ENCODE data around the gene FN1.
A peak's percentile ranks its signal among the peaks of the same experiment; 100 is the strongest.

The FN1 gene

GRCh38 chr2:215435870-215436704 lies at the start of gene FN1:
Gene FN1, minus strand, starts transcription at chr2:215436068. Its CDS starts 266 bp downstream, at chr2:215435802.
- DNase-seq (ENCODE audit: low spot score), result peak; percentile 40

- no peak for DNase-seq (ENCODE audit: low spot score)
These were observed 49.2 kb upstream of the FN1 start for GRCh38 chr2:215485032-215485431.

GRCh38 chr2:215484570-215484969 lies 48.7 kb upstream of the FN1 start:
- DNase-seq (ENCODE audit: low spot score), result no peak

- DNase-seq (ENCODE audit: low spot score), result no peak
These were observed 47.6 kb upstream of the FN1 start for GRCh38 chr2:215483431-215483830.

GRCh38 chr2:215479536-215480240 lies 43.8 kb upstream of the FN1 start:
- DNase-seq (ENCODE audit: low spot score), result no peak

- DNase-seq (ENCODE audit: low spot score), result no peak
These were observed 43.3 kb upstream of the FN1 start for GRCh38 chr2:215479121-215479520.

- no peak for DNase-seq (ENCODE audit: low spot score)
These were observed 40.6 kb upstream of the FN1 start for GRCh38 chr2:215476424-215476823.

GRCh38 chr2:215466097-215466909 lies 30.4 kb upstream of the FN1 start:
- DNase-seq (ENCODE audit: low spot score), result no peak

GRCh38 chr2:215465256-215465655 lies 29.4 kb upstream of the FN1 start:
- DNase-seq (ENCODE audit: low spot score), result no peak

GRCh38 chr2:215461836-215462532 lies 26.1 kb upstream of the FN1 start:
- DNase-seq (ENCODE audit: low spot score), result no peak

DNA sequence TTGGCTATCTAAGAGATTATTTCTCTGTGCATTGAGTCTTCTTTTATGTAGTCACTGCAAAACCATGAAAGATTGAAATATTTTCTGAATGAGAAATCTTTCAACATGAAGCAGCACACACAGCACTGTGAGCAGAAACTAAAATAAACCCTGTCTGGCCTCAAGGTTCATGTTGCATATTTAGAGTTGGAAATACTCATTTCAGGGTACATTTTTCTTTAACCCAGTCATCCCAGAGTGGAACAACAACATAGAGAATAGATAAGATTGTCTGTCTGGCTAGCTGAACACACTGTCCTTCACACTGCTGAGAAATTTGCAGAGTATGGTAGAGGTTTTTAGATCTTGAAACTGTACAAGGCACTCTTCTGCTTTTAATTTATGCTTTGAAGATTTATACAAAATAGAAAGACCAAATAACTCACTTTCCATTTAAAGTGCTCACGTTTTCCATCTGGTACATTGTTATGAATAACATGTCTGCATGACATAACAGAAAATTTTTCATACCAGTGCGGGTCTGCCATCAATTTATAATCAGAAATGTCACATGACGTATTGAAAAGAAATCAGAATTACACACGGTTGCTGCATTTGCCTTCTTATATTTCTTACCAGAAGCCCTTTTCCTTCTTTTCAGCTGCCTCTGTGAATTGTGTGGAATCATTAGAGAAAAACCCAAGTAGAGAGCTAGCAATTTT lies 25.0 kb upstream of the FN1 start:
- no peak for DNase-seq (ENCODE audit: low spot score)

DNA sequence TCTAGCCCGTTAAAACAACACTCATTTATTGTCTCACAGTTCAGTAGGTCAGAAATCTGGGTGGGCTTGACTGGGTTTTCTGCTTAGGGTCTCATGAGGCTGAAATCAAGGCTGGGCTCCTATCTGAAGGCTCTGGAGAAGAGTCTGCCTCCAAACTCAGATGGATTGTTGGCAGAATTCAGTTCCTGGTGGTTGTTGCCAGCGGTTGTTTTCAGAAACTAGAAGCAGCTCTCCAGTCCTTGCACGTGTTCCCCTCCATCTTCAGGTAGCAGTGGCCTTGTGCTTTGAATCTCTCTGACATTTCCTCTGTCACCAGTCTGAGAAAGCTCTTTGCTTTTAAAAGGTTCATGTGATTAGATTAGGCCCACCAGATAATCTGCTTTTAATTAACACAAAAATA lies 20.1 kb upstream of the FN1 start:
- DNase-seq (ENCODE audit: low spot score), result no peak

GRCh38 chr2:215454519-215455246 lies 18.8 kb upstream of the FN1 start:
- peak; percentile 36 for DNase-seq (ENCODE audit: low spot score)

- no peak for DNase-seq (ENCODE audit: low spot score)
These were observed 16.9 kb upstream of the FN1 start for GRCh38 chr2:215452725-215453124.

DNA sequence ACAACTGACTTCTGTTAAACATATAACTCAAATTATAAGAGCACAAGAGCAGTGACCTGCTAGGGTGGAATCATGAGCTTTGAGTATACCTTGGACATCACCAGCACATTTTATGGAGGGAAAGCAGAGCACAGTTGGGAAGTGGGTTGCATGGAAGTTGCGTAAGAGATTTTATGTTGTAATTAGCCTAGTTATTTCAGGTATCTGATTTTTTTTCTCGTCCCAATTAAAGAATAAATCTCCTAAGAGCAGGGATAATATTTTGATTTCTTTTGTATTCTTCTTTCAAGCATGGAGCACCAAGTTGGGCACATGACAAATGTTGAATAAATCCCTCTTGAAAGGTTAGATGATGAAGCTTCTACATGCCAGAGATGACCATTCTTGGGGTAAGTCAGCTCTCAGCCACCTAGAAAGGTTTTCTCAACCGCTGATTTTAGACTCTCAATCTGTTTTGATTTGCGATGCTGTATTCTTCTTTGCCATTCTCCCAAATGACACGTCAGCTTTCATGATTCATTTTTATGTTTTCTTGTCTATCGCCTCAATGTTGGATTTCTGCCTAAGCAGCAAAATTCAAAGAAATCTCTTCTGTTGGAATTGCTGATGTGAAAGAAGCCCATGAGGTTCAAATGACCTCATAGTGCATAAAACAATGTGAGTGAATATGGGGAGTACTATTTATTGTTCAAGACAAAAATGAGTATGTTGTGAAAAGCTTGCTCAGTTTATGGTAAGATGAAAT lies 15.3 kb upstream of the FN1 start:
- no peak for DNase-seq (ENCODE audit: low spot score)

DNA sequence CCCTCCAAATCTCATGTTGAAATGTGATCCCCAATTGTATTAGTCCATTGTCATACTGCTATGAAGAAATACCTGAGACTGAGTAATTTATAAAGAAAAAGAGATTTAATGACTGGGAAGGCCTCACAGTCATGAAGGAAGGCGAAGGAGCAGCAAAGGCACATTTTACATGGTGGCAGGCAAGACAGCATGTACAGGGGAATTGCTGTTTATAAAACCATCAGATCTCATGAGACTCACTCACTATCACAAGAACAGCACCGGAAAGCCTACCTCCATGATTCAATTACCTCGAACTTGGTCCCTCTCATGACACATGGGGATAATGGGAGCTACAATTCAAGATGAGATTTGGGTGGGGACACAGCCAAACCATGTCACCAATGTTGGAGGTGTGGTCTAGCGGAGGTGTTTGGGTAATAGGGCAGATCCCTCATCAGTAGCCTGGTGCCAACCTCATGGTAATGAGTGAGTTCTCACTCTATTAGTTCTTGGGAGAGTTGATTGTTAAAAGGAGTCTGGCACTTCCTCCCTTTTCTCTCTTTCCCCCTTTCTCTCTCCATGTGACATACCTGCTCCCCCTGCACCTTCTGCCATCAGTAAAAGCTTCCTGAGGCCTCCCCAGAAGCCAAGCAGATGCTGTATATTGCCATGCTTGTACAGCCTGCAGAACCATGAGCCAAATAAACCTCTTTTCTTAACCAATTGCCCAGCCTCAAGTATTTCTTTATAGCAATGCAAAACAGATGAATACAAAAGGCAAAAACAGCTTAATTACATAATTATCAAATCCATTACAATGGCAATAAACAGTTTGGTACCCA lies 14.5 kb upstream of the FN1 start:
- DNase-seq (ENCODE audit: low spot score), result no peak

DNA sequence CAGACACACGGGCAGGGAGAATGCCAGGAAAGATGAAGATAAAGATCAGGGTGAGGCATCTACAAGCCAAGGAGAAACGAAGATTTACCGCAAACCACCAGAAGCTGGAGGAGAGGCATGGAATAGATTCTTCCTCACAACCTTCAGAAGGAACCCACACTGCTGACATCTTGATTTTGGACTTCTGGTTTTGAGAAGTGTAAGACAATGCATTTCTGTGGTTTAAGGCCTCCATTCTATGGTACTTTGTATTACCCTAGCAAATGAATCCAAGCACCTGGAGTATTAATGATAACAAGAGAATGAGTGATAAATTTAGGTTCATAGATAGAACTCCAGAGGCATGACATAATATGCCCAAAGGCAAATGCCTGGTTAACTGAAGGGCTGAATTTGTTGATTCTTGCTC lies 11.8 kb upstream of the FN1 start:
- DNase-seq (ENCODE audit: low spot score), result no peak

DNA sequence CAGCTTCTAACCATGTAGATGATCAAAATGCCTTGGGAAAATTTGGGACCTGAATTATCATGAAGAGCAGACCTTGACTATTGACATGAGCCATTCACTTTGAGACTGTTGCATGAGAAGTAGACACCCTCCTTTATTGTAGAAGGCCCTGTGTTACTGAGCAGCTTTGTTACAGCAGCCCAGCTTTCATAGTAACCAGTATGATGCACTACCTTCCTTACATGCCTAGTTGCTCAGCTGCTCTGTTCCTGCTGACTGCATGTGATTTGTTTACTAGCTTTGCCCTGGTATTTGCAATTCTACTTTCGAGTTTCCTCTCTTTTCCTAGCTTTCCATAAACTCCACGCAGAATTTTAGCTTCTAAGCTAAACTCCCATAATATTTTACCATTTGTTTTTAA lies 11.2 kb upstream of the FN1 start:
- no peak for DNase-seq (ENCODE audit: low spot score)

GRCh38 chr2:215442401-215442787 lies 6.5 kb upstream of the FN1 start:
- DNase-seq (ENCODE audit: low spot score), result no peak

All from SW480 (cell line).